Ovary (tissue), 3 donors: ENCODE results near the gene TMC8.

Experiments used
- CTCF ChIP-seq, 3 donors: fragments of 450-650 bp in 2 of 3; fragments of 200-600 bp in 1 of 3; IDR thresholded peaks; one replicate each; pipeline versions ENCODE4 v1.5.1 to v1.8.0; 2016 to 2022; ENCODE audit warnings: antibody characterized with exemption in 3 of 3, mild to moderate bottlenecking in 1 of 3
- EP300 ChIP-seq: sonication (generic); formaldehyde crosslinking; IDR thresholded peaks from one replicate; pipeline ENCODE4 v1.6.1; 2017; ENCODE audit warnings: antibody characterized with exemption
- POLR2A ChIP-seq: fragments of 450-650 bp; IDR thresholded peaks from one replicate; pipeline ENCODE4 v1.6.1; 2017; ENCODE audit warnings: antibody characterized with exemption, mild to moderate bottlenecking, moderate library complexity
- donor health status: DM: no; HTN: no; CAD: no.

- TF ChIP-seq CTCF (IDR thresholded peaks at IDR 0.05) (no peak), POLR2A (no peak), EP300 (no peak)
These were observed 37.7 kb upstream of the TMC8 start for GRCh38 chr17:78092794-78093324.
